Daoy (cell line): ENCODE data around the gene N4BP2L2. TPM values are rescaled to one million over a fixed set of nuclear protein-coding genes. Genes with fewer than 3 reads are reported as not detected.
"Not testable (repeated sequence)": the region's sequence is repeated elsewhere in the genome, so short reads cannot be mapped to it uniquely, and the experiment has no call there.

Experiments used
- DNase-seq: peaks from one replicate; pipeline ENCODE4 v3.0.0-alpha.2; 2015; ENCODE audit warnings: low read depth
- total RNA-seq: library from RNA; depleted of rRNA; stranded (reverse); fragments of >200 nt; shearing (Covaris generic); gene quantifications from 2 replicates; pipeline ENCODE4 v1.2.3, GENCODE V29; 2014; rRNA removed

The N4BP2L2 gene
- total RNA-seq = 35.6 and 45.9 TPM in 2 replicates

DNA sequence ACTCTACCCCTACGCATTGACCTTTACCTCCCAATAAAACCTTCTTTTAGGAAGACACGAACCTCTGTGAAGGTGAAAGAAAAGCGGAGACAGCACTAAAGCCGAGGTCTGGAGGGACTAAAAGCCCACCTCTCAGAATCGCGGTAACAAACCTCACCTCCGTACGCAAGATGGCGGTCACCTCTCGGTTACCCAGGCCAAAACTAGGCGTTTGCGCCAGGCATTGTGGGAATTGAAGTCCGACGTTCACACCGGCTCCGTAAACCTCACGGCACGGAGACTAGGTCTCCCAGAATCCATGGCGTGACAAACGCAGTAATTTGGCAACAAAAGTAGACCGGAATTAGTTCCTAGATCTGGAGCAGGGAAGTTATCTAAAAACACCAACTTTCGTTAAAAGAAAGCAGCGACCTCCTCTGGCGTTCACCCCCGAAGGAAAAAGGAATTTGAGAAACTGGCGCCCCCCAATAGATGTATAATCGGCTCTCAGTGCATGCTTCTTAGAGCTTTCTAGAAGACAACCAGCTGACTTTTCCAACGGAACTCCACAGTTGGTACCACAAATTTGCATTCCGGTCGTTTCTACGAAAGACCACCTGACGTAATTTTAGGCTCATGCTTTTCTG is at the start of gene N4BP2L2:
TSS of gene N4BP2L2 (minus strand) at position 175 of the 626 bp plus-strand sequence. CDS start 1,768 bp downstream, outside the sequence.
- peak; percentile 94 for DNase-seq

DNA sequence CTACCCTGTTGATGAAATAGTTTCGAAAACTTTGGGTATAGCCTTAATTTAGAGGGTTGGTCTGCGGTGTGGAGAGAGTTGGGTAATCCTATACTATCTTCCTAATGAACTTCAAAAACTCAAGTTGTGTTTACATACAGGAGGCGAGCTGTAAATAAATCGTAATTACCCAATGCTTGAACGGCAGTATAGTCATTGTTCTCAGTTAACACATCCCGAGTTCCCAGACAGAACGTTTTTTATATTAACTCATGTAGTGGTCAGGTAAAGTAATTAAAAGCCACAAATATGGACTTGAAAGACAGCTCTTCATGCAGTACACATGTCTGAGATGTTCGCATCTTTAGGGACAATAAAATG is 49.2 kb upstream of the N4BP2L2 start:
- DNase-seq = no peak

DNA sequence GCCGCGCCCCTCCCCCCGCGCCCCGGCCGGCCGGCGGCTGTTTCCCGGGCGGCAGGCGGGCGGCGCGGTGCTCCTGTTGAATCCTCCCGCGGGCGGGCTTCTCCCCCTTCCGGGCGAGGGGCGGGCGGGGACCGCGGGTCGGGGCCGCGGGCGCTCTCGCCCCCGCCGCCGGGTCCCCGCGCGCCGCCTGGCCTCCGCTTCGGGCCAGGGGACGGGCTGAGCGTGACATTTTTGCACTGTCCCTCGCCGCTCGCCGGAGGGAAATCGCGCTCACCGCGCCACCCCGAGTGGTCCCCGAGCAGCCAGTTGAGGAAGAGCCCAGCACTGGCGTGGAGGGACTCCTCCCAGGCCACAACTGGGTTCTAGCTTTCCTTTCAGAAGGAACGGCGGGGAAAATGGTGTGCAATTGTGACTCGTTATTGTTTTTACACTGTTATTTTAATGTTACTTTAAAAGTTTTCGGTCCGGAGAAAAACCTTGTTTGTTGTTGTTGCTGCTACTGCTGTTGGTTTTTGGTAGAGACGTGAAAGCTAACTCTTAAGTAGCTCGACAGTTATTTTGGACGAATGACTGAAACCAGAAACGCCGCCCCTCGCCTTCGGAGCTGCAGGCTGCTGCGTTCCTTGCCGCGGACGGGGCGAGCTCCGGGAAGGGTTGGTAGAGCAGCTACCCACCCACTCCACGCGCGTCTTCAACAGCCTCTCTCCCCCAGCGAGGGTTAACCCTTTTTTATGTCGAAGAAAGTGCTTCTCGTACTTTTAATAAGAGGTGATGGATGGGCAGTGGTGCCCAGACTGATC is 48.6 kb upstream of the N4BP2L2 start:
- peak; percentile 52 for DNase-seq

DNA sequence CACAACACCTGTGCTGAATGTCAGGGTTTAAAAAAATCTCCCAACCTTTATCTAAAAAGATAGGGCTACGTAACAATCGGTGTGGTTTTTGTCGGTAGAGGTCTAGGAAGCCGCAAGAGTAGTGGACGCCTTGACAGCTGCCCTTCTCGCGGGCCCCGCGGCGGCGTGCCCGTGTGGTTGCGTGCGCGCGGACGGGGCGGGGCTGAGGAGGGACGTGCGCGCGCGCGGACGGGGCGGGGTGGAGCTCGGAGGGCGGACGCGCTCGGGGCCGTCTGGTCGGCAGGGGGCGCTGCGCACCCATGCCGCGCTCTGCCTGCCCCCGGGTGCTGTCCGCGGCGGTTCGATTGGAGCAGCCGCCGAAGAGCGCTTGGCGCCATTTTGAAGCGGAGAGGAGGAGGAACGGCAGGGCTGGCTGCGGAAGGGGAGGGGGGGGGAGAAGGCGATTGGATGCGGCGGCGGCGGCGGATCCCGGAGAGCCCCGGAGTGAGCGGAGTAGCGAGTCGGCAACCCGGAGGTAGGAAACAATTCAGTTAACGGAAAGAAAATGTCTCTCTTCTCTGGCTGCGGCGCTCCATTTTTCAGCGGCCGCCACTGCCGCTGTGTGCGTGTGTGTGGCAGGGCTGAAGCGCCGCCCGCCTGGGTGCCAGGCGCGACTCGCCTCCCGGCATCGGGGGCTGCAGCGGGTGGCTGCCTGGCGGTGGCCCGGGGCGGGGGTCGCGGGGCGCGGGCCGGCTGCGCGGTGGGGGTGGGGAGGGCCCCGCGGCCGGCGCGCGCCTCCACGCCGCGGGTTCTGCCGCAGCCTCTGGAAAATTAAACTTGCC is 47.7 kb upstream of the N4BP2L2 start, which contains the start of gene PDS5B:
TSS of gene PDS5B (plus strand) at position 373 of the 821 bp plus-strand sequence. CDS start 62,321 bp downstream, outside the sequence.
- peak; percentile 95 for DNase-seq

DNA sequence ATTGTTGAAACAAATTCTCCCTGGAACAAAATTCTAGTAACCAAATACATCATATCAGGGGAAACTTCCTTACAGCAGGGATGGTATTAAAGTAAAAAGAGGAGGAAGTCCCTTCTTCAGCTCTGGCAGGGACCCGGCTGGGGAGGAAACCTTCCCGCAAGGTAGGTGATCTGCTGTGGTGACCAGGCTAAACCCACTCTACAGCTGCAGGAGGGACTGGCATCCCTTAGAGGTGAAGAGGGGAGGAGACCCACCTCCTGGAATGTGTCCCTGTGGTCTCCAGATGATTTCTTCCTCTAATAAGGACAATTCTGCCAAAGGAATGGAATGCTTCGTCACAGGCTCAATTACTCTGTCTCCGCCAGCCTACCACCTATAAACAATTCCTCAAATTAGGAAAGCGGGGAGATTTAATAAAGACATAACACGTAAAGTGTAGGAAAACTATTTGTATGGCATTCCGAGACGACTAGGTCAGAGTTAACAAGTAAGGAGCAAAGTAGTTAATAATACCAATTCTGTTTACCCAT is 47.0 kb upstream of the N4BP2L2 start:
- peak; percentile 4 for DNase-seq

DNA sequence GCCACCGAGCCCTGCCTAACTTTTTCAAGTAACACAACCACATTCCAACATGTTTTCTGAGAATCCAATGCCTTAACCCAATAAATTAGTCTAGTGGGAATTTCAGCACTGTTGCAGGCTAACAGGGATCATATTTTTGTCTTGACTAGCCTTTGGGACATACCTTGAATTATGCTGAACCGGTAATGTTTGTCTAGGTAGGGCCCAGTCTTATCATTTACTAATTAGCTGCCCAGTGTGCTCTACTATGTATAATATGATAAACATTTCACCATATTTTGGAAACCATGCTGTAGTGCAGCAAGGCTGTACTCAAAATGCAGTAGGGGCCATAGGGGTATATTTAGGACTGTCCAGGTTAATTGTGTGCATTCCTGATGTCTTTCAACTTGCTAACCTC is 44.4 kb upstream of the N4BP2L2 start:
- DNase-seq = no peak

DNA sequence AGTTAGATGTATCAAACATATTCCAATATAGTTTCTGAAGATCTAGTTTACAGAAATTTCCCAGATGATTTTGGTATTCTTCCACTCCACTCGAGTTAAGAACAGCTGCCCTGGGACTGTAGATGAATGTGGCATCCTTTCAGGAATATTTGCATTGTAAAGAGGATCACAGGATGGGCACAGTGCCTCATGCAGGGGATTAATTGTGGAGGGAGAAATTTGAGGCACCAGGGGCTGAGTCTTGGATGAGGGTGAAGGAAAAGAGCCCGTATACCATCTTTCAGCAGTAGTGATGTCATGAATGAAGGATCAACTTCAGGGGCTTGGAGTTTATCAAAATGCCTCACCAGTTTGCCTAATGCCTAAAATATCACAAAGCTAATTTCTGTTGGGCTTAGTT is 43.7 kb upstream of the N4BP2L2 start:
- DNase-seq = no peak

DNA sequence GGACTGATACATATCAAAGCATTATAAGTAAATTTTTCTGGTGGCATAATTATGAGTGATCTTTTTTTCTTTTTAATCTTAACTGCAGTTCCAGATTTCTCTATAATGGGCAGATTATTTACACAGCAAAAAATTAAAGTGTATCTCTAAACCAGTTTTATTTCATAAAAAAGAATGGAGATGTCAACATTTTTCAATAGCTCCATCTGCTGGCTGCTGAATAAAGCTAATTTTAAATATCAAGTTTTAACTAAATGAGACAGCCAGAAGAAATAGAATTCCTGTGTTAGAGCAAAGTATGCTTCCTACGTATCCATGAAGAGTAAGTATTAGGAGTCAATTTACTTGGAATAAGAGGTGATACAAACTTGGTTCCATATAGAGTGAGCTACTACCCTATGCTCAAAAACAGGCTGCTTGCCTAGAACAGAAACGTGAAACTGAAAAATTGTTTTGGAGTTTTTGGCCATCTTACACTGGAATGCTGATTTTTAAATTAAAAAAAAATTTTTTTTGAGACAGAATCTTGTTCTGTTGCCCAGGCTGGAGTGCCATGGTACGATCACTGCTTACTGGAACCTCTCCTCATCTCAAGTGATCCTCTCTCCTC is 42.7 kb upstream of the N4BP2L2 start:
- DNase-seq = no peak

DNA sequence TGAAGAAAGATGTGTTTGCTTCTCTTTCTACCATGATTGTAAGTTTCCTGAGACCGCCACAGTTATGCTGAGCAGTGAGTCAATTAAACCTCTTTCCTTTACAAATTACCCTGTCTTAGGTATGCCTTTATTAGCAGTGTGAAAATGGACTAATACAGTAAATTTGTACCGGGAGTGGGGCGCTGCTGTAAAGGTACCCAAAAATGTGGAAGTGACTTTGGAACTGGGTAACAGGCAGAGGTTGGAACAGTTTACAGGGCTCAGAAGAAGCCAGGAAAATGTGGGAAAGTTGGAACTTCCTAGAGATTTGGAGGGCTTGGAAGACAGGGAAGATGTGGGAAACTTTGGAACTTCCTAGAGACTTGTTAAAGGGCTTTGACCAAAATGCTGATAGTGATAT is 38.4 kb upstream of the N4BP2L2 start:
- no peak for DNase-seq

DNA sequence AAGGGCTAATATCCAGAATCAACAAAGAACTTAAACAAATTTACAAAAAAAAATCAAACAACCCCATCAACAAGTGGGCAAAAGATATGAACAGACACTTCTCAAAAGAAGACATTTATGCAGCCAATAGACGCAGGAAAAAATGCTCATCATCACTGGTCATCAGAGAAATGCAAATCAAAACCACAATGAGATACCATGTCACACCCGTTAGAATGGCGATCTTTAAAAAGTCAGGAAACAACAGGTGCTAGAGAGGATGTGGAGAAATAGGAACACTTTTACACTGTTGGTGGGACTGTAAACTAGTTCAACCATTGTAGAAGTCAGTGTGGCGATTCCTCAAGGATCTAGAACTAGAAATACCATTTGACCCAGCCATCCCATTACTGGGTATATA is 37.1 kb upstream of the N4BP2L2 start:
- not testable (repeated sequence) for DNase-seq

DNA sequence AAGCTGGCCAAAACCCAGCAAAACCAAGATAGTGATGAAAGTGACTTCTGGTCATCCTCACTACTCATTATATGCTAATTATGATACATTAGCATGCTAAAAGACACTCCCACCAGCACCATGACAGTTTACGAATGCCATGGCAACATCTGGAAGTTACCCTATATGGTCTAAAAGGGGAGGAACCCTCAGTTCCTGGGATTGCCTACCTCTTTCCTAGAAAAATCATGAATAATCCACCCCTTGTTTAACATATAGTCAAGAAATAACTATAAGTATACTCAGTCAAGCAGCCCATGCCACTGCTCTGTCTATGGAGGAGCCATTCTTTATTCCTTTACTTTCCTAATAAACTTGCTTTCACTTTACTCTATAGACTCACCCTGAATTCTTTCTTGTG is 22.2 kb upstream of the N4BP2L2 start:
- DNase-seq = not testable (repeated sequence)

DNA sequence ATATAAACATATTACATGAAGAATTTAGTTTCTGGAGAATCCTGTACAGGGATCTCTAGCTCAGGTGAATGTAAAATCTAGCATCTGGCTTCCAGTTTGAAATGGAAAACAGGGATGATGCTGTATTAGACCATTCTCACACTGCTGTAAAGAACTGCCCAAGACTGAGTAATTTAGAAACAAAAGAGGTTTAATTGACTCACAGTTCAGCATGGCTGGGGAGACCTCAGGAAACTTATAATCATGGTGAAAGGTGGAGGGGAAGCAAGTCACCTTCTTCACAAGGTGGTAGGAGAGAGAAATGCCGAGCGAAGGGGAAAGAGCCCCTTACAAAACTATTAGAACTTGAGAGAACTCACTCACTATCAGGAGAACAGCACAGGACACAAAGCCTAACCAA is 17.0 kb upstream of the N4BP2L2 start:
- DNase-seq = no peak

DNA sequence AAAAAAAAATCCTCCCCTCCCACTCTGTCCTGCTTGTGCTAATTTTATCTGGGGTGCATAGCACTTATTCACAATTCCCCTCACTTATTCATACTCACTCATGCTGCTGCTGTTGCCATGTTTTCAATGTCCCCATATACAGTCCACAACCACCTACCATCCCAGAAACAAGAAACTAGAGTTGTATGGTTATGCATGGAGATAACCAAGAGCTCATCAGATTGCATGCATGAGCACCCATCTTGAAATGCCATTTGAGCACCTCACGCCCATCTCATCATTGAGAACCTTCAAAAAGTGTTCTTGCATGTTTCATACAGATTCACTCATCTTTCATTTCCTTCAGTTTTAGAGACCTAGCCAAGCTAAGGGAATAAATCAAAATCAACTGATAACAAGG is 15.1 kb upstream of the N4BP2L2 start:
- DNase-seq = no peak

DNA sequence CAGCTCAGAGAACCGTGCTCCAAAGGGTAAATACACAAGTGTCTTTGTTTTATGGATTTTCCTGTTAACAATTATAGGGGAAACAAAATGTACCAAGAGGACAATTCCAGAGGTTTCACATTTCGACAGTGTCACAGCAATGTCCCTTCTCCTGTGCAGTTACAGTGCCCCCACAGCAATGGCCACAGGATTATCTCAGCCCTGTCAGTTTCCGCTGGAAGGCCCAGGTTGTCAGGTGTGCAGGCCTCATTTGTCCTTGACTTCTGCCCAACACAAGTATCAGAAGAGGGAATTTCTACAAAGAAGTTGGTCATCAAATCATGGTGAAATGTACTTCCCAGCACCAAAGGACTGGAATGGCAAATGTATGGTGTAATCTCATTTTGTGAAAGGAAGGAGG is 11.2 kb upstream of the N4BP2L2 start:
- no peak for DNase-seq

DNA sequence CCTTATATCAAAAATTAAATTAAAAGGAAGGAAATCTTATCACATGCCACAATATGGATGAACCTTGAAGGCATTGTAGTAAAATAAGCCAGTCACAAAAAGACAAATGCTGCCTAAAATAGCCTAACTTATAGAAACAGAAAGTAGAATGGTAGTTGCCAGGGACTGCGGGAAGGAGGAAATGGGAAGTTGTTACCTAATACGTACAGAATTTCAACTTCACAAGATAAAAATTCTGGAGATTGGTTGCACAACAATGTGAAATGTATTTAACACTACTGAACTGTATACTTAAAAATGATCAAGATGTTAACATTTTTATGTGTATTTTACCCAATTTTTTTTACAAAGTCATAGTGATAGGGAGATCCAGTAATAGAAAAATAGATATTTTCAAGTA is 10.2 kb upstream of the N4BP2L2 start:
- DNase-seq = no peak

DNA sequence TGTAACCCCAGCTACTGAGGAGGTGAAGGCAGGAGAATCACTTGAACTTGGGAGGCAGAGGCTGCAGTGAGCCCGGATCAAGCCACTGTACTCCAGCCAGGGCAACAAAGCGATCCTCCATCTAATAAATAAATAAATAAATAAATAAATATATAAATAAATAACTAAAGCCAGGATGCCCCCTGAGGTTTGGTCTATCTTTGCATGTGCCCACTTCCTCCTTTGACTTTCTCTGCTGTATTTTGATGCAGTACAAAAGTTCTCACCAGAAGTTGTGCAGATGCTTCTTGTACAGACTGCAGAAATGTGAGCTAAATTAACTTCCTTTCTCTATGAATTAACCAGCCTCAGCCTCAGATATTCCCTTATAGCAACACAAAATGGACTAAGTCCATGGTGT is 6.5 kb upstream of the N4BP2L2 start:
- no peak for DNase-seq

DNA sequence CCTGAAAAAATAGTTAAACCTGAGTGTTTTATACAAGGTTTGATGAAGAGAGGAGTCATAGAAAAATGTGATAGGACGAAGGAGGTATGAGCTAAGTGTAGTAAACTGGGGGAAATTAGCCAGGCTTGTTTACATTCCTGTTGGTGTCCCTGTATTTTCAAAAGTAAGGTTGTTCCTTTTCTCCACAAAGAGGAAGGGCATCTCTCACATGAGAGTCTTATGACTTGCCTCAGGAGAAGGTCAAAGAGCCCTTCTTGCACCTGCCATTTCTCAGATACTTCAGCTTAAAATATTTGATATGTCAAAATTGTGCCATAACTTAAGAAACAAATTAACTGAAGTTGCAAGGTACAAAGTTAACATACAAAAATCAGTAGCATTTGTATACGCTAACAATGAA is 3.6 kb upstream of the N4BP2L2 start:
- DNase-seq = no peak

DNA sequence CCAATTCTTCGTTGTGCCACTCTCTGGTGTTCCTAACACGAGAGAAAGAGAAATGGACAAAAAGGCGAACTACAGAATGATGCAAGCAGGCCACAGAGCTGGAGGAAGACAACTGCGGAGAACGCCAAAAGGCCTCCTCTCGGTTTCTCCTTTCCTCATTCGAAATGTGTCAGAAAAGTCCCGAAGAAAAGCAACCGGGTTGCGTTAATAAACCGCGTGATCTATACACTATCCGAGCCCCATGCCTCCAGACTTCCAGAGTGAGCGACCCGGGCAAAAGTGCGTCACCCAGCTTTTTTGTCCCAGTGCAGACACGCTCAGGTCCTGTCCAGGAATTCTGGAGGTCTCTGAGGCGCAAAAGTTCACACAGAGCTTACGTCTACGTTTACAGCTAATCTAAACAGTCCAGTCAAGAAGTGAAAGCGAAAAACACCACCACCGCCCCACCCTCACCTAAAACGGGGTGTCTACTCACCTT is 413 bp downstream of the N4BP2L2 start:
- no peak for DNase-seq

DNA sequence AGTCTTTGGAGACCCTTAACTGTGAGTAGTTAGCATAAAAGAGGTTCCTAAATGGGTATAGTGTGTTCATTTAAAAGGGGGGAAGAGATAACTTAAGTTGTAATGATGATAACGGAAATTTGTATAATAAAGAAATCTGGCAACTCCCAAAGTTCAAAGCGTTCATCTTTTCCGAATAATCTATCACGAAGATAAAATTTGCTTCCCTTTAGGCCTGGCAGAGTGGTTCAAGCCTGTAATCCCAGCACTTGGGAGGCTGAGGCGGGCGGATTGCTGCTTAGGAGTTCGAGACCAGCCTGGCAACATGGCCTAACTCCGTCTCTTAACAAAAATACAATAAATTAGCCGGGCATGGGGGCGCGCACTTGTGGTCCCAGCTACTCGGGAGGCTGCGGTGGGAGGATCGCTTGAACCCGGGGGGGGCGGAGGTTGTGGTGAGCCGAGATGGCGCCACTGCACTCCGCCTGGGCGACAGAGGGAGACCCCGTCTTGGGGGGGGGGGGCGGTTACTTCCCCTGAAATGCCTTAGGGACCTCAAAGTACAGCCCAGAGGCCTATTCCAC is 934 bp downstream of the N4BP2L2 start:
- DNase-seq = peak; percentile 12

DNA sequence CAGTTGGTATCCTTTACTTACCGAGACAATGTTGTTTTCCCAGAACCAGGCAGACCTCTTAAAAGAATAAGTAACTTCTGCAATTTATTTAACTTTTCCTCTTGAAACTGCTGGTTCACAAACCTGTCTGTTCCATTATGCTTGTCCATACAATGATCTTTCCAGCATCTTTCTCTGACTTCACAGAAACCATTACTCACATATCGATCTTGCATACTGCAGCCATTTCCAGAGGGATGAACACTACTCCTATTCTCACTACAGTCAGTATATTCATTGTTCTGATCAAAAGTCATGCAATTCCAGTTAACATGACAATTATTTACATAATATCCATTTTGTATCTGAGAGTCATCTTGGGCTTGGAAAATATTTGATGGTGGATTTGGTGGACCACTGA is 2.8 kb downstream of the N4BP2L2 start:
- no peak for DNase-seq

DNA sequence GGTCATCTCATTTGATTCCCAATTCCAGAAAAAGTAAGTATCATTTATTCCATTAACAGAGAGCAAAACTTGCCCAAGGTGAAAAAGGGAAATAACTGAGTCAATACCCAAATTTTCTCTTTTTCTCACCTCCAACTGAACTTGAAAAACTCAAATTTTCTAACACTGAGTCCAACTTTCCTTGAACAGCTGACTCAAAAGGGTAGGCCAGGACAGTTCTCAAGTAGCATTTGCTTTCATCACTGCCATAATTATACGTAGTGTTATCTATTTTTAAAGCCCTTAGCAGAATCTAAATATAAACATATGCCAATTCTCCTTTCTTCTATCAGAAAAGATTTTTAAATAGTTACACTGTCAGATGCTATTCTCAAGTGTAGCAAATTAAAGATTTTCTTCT is 3.5 kb downstream of the N4BP2L2 start:
- DNase-seq = no peak
